ENCODE results near the gene WDR36. TPM values are rescaled to one million over a fixed set of nuclear protein-coding genes. Genes with fewer than 3 reads are reported as not detected.

Gene WDR36
- polyA plus RNA-seq, 4 donors: 2.7 to 19.0 (median 5.9) TPM

DNA sequence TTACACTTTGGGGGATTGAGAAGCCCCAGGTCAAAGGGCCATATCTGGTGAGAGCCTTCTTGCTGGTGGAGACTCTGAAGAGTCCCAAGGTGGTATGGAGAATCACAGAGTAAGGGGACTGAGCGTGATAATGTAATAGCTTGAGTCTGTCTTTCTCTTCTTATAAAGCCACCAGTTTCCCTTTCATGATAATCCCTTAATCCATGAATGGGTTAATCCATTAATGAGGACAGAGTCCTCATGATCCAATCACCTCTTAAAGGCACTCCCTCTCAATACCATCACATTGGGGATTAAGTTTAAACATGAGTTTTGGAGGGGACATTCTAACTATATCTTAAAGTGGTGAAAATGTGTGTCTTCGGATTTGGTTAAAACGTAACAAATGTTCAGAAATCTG is 21.5 kb downstream of the WDR36 start:
- no peak for FAIRE-seq

GRCh38 chr5:111115229-111115628 is 23.1 kb downstream of the WDR36 start:
- no peak overlapping the region for H3K4me3 ChIP-seq (ENCODE audit: low read depth in 1 of 3, low read length in 3 of 3)
- H3K36me3 ChIP-seq (ENCODE audit: control insufficient read depth in 3 of 3, insufficient read depth in 2 of 3, low read depth in 1 of 3, low read length in 3 of 3): peaks cover 0 to 8% (median 2%) of the 10 kb centered on the region in 3 donors
- H3K27me3 ChIP-seq (ENCODE audit: control insufficient read depth in 3 of 3, insufficient read depth in 3 of 3, low read length in 3 of 3): no peaks in the 10 kb centered on the region
- H3K9me3 ChIP-seq (ENCODE audit: control insufficient read depth in 2 of 2, insufficient read depth in 1 of 2, low read depth in 1 of 2, low read length in 1 of 2): no peaks in the 10 kb centered on the region
- FAIRE-seq (no peak), DNase-seq (no peak)
- no peaks in the 10 kb centered on the region for H3K4me1 ChIP-seq (ENCODE audit: control insufficient read depth in 3 of 3, insufficient read depth in 2 of 3, low read depth in 1 of 3, low read length in 2 of 3)
- 97 to 100% (median 97%) methylated on average over 1 of the region's 1 CpG for WGBS, 3 donors
- H3K27ac ChIP-seq (ENCODE audit: low read depth in 1 of 3, low read length in 2 of 3): no peak overlapping the region

More for the DNA sequence above, 21.5 kb downstream of the WDR36 start:
- 93 to 96% (median 95%) methylated on average over 3 of the region's 3 CpGs for WGBS, 3 donors
- H3K4me1 ChIP-seq (ENCODE audit: control insufficient read depth in 3 of 3, insufficient read depth in 2 of 3, low read depth in 1 of 3, low read length in 2 of 3): no peaks in the 10 kb centered on the region
- H3K27ac ChIP-seq (ENCODE audit: low read depth in 1 of 3, low read length in 2 of 3): no peak overlapping the region
- no peaks in the 10 kb centered on the region for H3K27me3 ChIP-seq (ENCODE audit: control insufficient read depth in 3 of 3, insufficient read depth in 3 of 3, low read length in 3 of 3)
- DNase-seq: no peak
- no peaks in the 10 kb centered on the region for H3K9me3 ChIP-seq (ENCODE audit: control insufficient read depth in 2 of 2, insufficient read depth in 1 of 2, low read depth in 1 of 2, low read length in 1 of 2)
- no peak overlapping the region for H3K4me3 ChIP-seq (ENCODE audit: low read depth in 1 of 3, low read length in 3 of 3)
- H3K36me3 ChIP-seq (ENCODE audit: control insufficient read depth in 3 of 3, insufficient read depth in 2 of 3, low read depth in 1 of 3, low read length in 3 of 3): peaks cover 0 to 8% (median 2%) of the 10 kb centered on the region in 3 donors

DNA sequence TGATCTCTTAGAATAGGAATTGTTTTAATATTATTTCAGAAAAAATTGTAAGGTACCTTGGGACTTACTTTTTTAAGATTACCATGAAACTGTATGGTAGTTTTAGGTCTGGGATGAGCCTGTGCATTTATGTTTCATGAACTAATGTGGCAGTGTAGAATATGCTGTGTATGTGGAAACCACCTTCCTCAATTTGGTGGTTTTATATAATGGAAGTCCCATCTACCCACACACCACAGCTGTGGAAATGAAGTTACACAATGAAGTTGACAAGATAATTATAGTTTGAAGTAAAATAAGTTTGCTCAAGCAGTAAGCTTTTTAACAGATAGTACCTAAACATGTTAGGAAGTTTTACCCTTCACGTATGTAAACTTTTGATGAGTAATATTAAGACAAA is 24.4 kb downstream of the WDR36 start:
- DNase-seq (no peak), FAIRE-seq (no peak)
- H3K27ac ChIP-seq (ENCODE audit: low read depth in 1 of 3, low read length in 2 of 3): no peak overlapping the region
- H3K36me3 ChIP-seq (ENCODE audit: control insufficient read depth in 3 of 3, insufficient read depth in 2 of 3, low read depth in 1 of 3, low read length in 3 of 3): peaks cover 0 to 8% (median 2%) of the 10 kb centered on the region in 3 donors
- H3K27me3 ChIP-seq (ENCODE audit: control insufficient read depth in 3 of 3, insufficient read depth in 3 of 3, low read length in 3 of 3): no peaks in the 10 kb centered on the region
- H3K9me3 ChIP-seq (ENCODE audit: control insufficient read depth in 2 of 2, insufficient read depth in 1 of 2, low read depth in 1 of 2, low read length in 1 of 2): no peaks in the 10 kb centered on the region
- H3K4me1 ChIP-seq (ENCODE audit: control insufficient read depth in 3 of 3, insufficient read depth in 2 of 3, low read depth in 1 of 3, low read length in 2 of 3): no peaks in the 10 kb centered on the region
- WGBS, 3 donors: 77 to 89% (median 81%) methylated on average over 1 of the region's 1 CpG
- H3K4me3 ChIP-seq (ENCODE audit: low read depth in 1 of 3, low read length in 3 of 3): no peak overlapping the region

DNA sequence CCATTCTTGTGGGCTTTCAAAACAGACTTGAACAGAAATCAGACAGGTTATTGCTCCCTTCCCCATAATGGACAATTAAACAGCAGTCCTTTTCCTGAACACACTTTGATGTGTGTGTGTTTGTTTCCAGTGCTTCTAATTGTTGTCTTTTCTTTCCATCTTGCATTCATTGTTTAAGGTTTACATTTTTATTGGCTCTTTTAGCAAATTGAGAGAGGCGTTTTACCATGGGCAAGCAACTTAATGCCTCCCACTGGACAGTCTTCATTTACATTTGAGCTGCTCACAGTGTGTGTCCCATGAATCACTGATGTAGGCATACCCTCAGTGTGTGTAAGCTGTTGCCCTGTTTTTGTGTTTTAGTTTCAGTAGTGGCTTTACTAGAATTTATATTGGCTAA is 25.0 kb downstream of the WDR36 start:
- Histone ChIP-seq H3K27ac (ENCODE audit: low read depth in 1 of 3, low read length in 2 of 3) (no peak overlapping the region), H3K4me1 (ENCODE audit: control insufficient read depth in 3 of 3, insufficient read depth in 2 of 3, low read depth in 1 of 3, low read length in 2 of 3) (no peaks in the 10 kb centered on the region), H3K4me3 (ENCODE audit: low read depth in 1 of 3, low read length in 3 of 3) (no peak overlapping the region), H3K27me3 (ENCODE audit: control insufficient read depth in 3 of 3, insufficient read depth in 3 of 3, low read length in 3 of 3) (no peaks in the 10 kb centered on the region), H3K9me3 (ENCODE audit: control insufficient read depth in 2 of 2, insufficient read depth in 1 of 2, low read depth in 1 of 2, low read length in 1 of 2) (no peaks in the 10 kb centered on the region), H3K36me3 (ENCODE audit: control insufficient read depth in 3 of 3, insufficient read depth in 2 of 3, low read depth in 1 of 3, low read length in 3 of 3) (peaks cover 0 to 12% (median 2%) of the 10 kb centered on the region in 3 donors)
- 83 to 90% (median 83%) methylated on average over 1 of the region's 1 CpG for WGBS, 3 donors
- FAIRE-seq (no peak), DNase-seq (no peak)

DNA sequence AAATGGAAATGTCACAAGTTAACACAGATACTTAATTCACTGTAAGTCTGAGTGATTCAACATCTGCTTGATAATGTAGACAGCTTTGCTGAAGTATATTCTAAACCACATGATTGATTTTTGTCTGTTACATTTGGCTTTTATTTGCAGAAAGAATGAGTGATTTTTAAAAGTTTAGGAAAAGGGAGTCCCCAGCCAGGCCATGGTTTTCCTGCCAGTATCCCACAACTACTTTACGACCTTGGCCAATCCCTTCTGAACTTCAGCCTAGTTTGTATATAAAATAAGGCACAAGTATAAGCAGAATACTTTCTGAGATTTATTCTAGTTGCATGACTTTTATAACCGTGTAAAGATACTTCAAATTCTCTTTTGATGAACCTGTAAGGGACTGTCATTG is 27.1 kb downstream of the WDR36 start:
- DNase-seq: no peak
- Histone ChIP-seq H3K4me1 (ENCODE audit: control insufficient read depth in 3 of 3, insufficient read depth in 2 of 3, low read depth in 1 of 3, low read length in 2 of 3) (no peaks in the 10 kb centered on the region), H3K27me3 (ENCODE audit: control insufficient read depth in 3 of 3, insufficient read depth in 3 of 3, low read length in 3 of 3) (no peaks in the 10 kb centered on the region), H3K27ac (ENCODE audit: low read depth in 1 of 3, low read length in 2 of 3) (no peak overlapping the region), H3K4me3 (ENCODE audit: low read depth in 1 of 3, low read length in 3 of 3) (no peak overlapping the region), H3K9me3 (ENCODE audit: control insufficient read depth in 2 of 2, insufficient read depth in 1 of 2, low read depth in 1 of 2, low read length in 1 of 2) (no peaks in the 10 kb centered on the region), H3K36me3 (ENCODE audit: control insufficient read depth in 3 of 3, insufficient read depth in 2 of 3, low read depth in 1 of 3, low read length in 3 of 3) (peaks cover 0 to 11% (median 6%) of the 10 kb centered on the region in 3 donors)
- no peak for FAIRE-seq
- WGBS, 3 donors: 48 to 79% (median 51%) methylated on average over 2 of the region's 2 CpGs

- DNase-seq: no peak
- H3K27ac ChIP-seq (ENCODE audit: low read depth in 1 of 3, low read length in 2 of 3): no peak overlapping the region
- no peaks in the 10 kb centered on the region for H3K9me3 ChIP-seq (ENCODE audit: control insufficient read depth in 2 of 2, insufficient read depth in 1 of 2, low read depth in 1 of 2, low read length in 1 of 2)
- no peaks in the 10 kb centered on the region for H3K27me3 ChIP-seq (ENCODE audit: control insufficient read depth in 3 of 3, insufficient read depth in 3 of 3, low read length in 3 of 3)
- 85 to 94% (median 87%) methylated on average over 2 of the region's 2 CpGs for WGBS, 3 donors
- no peak overlapping the region for H3K4me3 ChIP-seq (ENCODE audit: low read depth in 1 of 3, low read length in 3 of 3)
- peaks cover 0 to 11% (median 6%) of the 10 kb centered on the region in 3 donors for H3K36me3 ChIP-seq (ENCODE audit: control insufficient read depth in 3 of 3, insufficient read depth in 2 of 3, low read depth in 1 of 3, low read length in 3 of 3)
- H3K4me1 ChIP-seq (ENCODE audit: control insufficient read depth in 3 of 3, insufficient read depth in 2 of 3, low read depth in 1 of 3, low read length in 2 of 3): no peaks in the 10 kb centered on the region
- FAIRE-seq: no peak
Observed at GRCh38 chr5:111119856-111120255, 27.7 kb downstream of the WDR36 start.

DNA sequence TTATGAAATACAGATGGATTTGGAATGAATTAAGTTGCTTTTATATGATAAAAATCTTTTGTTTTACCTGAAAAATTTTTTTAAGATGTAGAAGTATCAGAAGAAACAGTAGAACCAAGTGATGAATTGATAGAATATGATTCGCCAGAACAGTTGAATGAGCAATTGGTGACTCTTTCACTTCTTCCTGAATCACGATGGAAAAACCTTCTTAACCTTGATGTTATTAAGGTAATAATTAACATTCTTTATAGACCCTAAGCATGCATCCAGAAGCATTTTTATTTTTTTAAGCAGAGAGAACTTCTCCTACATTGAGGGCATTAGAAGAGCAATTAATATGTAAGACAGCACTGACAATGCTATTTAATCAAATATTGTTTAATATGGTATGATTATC is 28.8 kb downstream of the WDR36 start:
- peak; percentile 39 for FAIRE-seq
- no peaks in the 10 kb centered on the region for H3K9me3 ChIP-seq (ENCODE audit: control insufficient read depth in 2 of 2, insufficient read depth in 1 of 2, low read depth in 1 of 2, low read length in 1 of 2)
- H3K27me3 ChIP-seq (ENCODE audit: control insufficient read depth in 3 of 3, insufficient read depth in 3 of 3, low read length in 3 of 3): no peaks in the 10 kb centered on the region
- 54 to 75% (median 62%) methylated on average over 2 of the region's 2 CpGs for WGBS, 3 donors
- no peak for DNase-seq
- no peak overlapping the region for H3K27ac ChIP-seq (ENCODE audit: low read depth in 1 of 3, low read length in 2 of 3)
- H3K4me1 ChIP-seq (ENCODE audit: control insufficient read depth in 3 of 3, insufficient read depth in 2 of 3, low read depth in 1 of 3, low read length in 2 of 3): no peaks in the 10 kb centered on the region
- peaks cover 0 to 14% (median 6%) of the 10 kb centered on the region in 3 donors for H3K36me3 ChIP-seq (ENCODE audit: control insufficient read depth in 3 of 3, insufficient read depth in 2 of 3, low read depth in 1 of 3, low read length in 3 of 3)
- H3K4me3 ChIP-seq (ENCODE audit: low read depth in 1 of 3, low read length in 3 of 3): no peak overlapping the region

DNA sequence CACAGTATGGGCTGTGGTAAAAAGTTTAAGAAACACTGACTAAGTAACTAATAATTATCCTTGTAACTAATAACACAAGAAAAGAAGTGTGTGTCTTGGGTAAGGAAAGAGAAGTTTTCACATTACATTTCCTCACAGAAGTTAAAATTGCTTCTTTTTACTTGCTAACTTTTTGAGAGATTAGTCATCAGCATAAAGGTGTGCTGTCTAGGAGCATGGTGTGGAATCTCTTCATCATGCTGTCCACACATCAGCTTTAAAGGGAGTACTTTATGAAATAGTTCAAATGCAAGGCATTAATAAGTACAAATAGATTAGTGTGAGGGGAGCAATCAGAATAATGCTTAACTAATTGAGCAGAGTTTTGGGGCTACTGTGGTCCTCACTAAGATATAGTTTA is 29.8 kb downstream of the WDR36 start:
- Histone ChIP-seq H3K4me1 (ENCODE audit: control insufficient read depth in 3 of 3, insufficient read depth in 2 of 3, low read depth in 1 of 3, low read length in 2 of 3) (no peaks in the 10 kb centered on the region), H3K9me3 (ENCODE audit: control insufficient read depth in 2 of 2, insufficient read depth in 1 of 2, low read depth in 1 of 2, low read length in 1 of 2) (no peaks in the 10 kb centered on the region), H3K36me3 (ENCODE audit: control insufficient read depth in 3 of 3, insufficient read depth in 2 of 3, low read depth in 1 of 3, low read length in 3 of 3) (peaks cover 0 to 14% (median 6%) of the 10 kb centered on the region in 3 donors), H3K4me3 (ENCODE audit: low read depth in 1 of 3, low read length in 3 of 3) (no peak overlapping the region), H3K27me3 (ENCODE audit: control insufficient read depth in 3 of 3, insufficient read depth in 3 of 3, low read length in 3 of 3) (no peaks in the 10 kb centered on the region), H3K27ac (ENCODE audit: low read depth in 1 of 3, low read length in 2 of 3) (no peak overlapping the region)
- DNase-seq (no peak), FAIRE-seq (no peak)

DNA sequence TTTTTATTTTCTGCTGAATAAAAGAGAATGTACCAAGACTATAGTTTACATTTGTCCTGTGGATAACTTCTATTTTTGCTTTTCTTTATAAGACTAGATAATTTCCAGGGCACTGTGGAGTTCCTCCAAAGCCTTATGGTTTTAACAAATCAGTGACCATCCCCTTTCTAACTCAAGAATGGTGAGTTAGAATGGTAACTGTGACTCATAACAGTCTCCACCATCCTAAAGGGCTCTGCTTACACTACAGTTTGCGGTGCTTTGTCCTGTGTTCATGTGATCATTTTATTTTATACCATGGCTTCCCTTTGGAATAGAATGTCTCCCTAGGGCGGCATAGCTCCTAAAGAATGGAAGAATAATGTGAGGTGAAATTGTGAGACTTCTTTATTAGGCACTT is 30.2 kb downstream of the WDR36 start:
- Histone ChIP-seq H3K9me3 (ENCODE audit: control insufficient read depth in 2 of 2, insufficient read depth in 1 of 2, low read depth in 1 of 2, low read length in 1 of 2) (no peaks in the 10 kb centered on the region), H3K4me1 (ENCODE audit: control insufficient read depth in 3 of 3, insufficient read depth in 2 of 3, low read depth in 1 of 3, low read length in 2 of 3) (no peaks in the 10 kb centered on the region), H3K36me3 (ENCODE audit: control insufficient read depth in 3 of 3, insufficient read depth in 2 of 3, low read depth in 1 of 3, low read length in 3 of 3) (peaks cover 0 to 14% (median 7%) of the 10 kb centered on the region in 3 donors), H3K27ac (ENCODE audit: low read depth in 1 of 3, low read length in 2 of 3) (no peak overlapping the region), H3K4me3 (ENCODE audit: low read depth in 1 of 3, low read length in 3 of 3) (no peak overlapping the region), H3K27me3 (ENCODE audit: control insufficient read depth in 3 of 3, insufficient read depth in 3 of 3, low read length in 3 of 3) (no peaks in the 10 kb centered on the region)
- no peak for FAIRE-seq
- 49 to 87% (median 76%) methylated on average over 2 of the region's 2 CpGs for WGBS, 3 donors
- DNase-seq: no peak

Data from small intestine (tissue), 7 donors.